Esophagus squamous epithelium (tissue), 5 donors: Measurements from ENCODE around the gene ZSCAN10. TPM values are rescaled to one million over a fixed set of nuclear protein-coding genes. Genes with fewer than 3 reads are reported as not detected.

Source experiments
- DNase-seq: peaks from one replicate; lab custom pipeline; 2025; lab: John Stamatoyannopoulos, UW
- H3K27ac ChIP-seq, 4 donors: fragments of 200-600 bp; sonication (generic); one replicate each; pipeline ENCODE4 v1.5.1; 2016 to 2019; ENCODE audit warnings: mild to moderate bottlenecking in 1 of 4
- H3K27me3 ChIP-seq, 4 donors: fragments of 200-600 bp; sonication (generic); 1 replicate in 3 of 4; 2 replicates in 1 of 4; pipeline versions ENCODE4 v1.5.1 to v1.6.0; 2017 to 2021; ENCODE audit warnings: antibody characterized with exemption in 1 of 4
- H3K36me3 ChIP-seq, 3 donors: fragments of 200-600 bp; sonication (generic); one replicate each; pipeline ENCODE4 v1.5.1; 2016 to 2019
- H3K4me1 ChIP-seq, 3 donors: fragments of 200-600 bp; sonication (generic); one replicate each; pipeline ENCODE4 v1.5.1; 2017 to 2019
- H3K4me3 ChIP-seq, 4 donors: fragments of 200-600 bp; sonication (generic); 1 replicate in 3 of 4; 2 replicates in 1 of 4; pipeline ENCODE4 v1.5.1; 2016 to 2019; ENCODE audit warnings: mild to moderate bottlenecking in 2 of 4, moderate library complexity in 1 of 4
- H3K9me3 ChIP-seq, 3 donors: fragments of 200-600 bp; sonication (generic); one replicate each; pipeline ENCODE4 v1.5.1; 2016 to 2019
- POLR2A ChIP-seq, 4 donors: fragments of 450-650 bp; IDR thresholded peaks; one replicate each; pipeline ENCODE4 v1.6.1; 2017; ENCODE audit warnings: antibody characterized with exemption in 4 of 4, mild to moderate bottlenecking in 4 of 4, moderate library complexity in 3 of 4
- whole genome bisulfite sequencing, 2 donors: methylation state at CpG; one replicate each; pipeline ENCODE4 v1.1.5; 2018; 5-methylcytosine and 5-hydroxymethylcytosine counted together
- intact Hi-C: fragments of 100-400 bp; cut with DNase I; formaldehyde crosslinking; loops from one replicate; pipeline ENCODE4 v1.15.0; 2022
- total RNA-seq, 4 donors: library from RNA; depleted of rRNA; stranded (reverse); fragments of >200 nt; gene quantifications; one replicate each; pipeline ENCODE4 v1.1.0, GENCODE V29; 2016
- TF ChIP-seq, protein P1 (sequence below), 6 experiments: fragments of 450-650 bp in 4 of 6; fragments of 200-600 bp in 2 of 6; sonication (generic) in 2 of 6; IDR thresholded peaks; one replicate each; pipeline ENCODE4 v1.5.1; 2016 to 2019; ENCODE audit warnings: antibody characterized with exemption in 6 of 6, mild to moderate bottlenecking in 4 of 6, moderate library complexity in 4 of 6
- donor health status: DM: yes; HTN: yes; CAD: no.

The ZSCAN10 gene
- total RNA-seq, 4 donors from 2014 or later: not detected

DNA sequence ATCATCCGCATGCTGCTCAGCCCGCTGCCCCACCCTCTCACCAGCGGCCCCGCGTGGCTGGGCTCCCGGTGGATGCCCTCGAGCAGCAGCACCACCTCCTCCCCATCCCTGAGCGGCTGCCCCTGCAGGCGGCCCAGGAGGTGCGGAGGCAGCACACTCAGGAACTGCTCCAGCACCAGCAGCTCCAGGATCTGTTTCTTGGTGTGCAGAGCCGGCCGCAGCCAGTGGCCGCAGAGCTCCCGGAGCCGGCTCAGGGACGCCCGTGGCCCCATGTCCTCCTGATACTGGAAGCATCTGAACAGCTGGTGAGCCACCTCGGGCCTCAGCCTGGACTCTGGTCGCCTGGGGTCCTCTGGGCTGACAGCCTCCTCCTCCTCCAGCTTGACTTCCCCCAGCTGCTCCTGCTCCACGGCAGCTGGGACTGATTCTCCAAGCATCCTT, 6.6 kb downstream of the ZSCAN10 start:
- WGBS, 2 donors: 42 to 67% methylated on average over 6 to 15 of the region's 20 CpGs
- intact Hi-C loops: no loop called here
- H3K9me3 ChIP-seq: no peaks in the 10 kb centered on the region

DNA sequence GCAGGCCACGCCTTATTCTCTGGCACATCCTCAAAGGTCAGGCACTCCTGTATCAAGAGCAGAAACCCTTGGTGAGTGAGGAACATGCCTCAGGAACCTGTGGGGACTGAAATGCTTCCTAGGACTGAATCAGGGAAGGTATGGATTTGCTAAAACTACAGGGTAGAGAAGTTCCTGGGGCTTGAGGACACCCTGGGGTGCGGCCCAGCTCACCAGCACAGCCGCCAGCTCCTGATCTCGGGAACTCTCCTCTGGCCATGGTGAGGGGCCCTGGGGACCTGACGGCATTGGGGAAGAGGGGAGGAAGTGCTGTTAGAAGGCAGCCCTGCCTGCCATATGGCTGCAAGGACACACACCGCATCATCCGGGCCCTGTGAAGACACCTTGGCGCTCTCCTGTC, 7.5 kb downstream of the ZSCAN10 start:
- Histone ChIP-seq H3K4me1 (peaks cover 0 to 31% (median 0%) of the 10 kb centered on the region in 3 donors), H3K36me3 (no peaks in the 10 kb centered on the region), H3K9me3 (no peaks in the 10 kb centered on the region), H3K27ac (no peak overlapping the region), H3K27me3 (peaks cover 0 to 39% (median 0%) of the 10 kb centered on the region in 4 donors), H3K4me3 (no peak overlapping the region)
- 62 to 89% methylated on average over 4 to 7 of the region's 8 CpGs for WGBS, 2 donors
- TF ChIP-seq POLR2A (IDR thresholded peaks at IDR 0.05): no peak
- TF ChIP-seq, protein P1, sequence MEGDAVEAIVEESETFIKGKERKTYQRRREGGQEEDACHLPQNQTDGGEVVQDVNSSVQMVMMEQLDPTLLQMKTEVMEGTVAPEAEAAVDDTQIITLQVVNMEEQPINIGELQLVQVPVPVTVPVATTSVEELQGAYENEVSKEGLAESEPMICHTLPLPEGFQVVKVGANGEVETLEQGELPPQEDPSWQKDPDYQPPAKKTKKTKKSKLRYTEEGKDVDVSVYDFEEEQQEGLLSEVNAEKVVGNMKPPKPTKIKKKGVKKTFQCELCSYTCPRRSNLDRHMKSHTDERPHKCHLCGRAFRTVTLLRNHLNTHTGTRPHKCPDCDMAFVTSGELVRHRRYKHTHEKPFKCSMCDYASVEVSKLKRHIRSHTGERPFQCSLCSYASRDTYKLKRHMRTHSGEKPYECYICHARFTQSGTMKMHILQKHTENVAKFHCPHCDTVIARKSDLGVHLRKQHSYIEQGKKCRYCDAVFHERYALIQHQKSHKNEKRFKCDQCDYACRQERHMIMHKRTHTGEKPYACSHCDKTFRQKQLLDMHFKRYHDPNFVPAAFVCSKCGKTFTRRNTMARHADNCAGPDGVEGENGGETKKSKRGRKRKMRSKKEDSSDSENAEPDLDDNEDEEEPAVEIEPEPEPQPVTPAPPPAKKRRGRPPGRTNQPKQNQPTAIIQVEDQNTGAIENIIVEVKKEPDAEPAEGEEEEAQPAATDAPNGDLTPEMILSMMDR (IDR thresholded peaks at IDR 0.05): no peak
- no peak for DNase-seq
- intact Hi-C loops: no loop called here

More for the DNA sequence above, 6.6 kb downstream of the ZSCAN10 start:
- no peak overlapping the region for H3K27ac ChIP-seq
- H3K27me3 ChIP-seq: peaks cover 0 to 39% (median 0%) of the 10 kb centered on the region in 4 donors
- H3K4me1 ChIP-seq: peaks cover 0 to 21% (median 0%) of the 10 kb centered on the region in 3 donors
- no peak for DNase-seq
- H3K36me3 ChIP-seq: no peaks in the 10 kb centered on the region
- no peak overlapping the region for H3K4me3 ChIP-seq
- no peak for TF ChIP-seq POLR2A (IDR thresholded peaks at IDR 0.05)
- TF ChIP-seq, protein P1 (IDR thresholded peaks at IDR 0.05): no peak

DNA sequence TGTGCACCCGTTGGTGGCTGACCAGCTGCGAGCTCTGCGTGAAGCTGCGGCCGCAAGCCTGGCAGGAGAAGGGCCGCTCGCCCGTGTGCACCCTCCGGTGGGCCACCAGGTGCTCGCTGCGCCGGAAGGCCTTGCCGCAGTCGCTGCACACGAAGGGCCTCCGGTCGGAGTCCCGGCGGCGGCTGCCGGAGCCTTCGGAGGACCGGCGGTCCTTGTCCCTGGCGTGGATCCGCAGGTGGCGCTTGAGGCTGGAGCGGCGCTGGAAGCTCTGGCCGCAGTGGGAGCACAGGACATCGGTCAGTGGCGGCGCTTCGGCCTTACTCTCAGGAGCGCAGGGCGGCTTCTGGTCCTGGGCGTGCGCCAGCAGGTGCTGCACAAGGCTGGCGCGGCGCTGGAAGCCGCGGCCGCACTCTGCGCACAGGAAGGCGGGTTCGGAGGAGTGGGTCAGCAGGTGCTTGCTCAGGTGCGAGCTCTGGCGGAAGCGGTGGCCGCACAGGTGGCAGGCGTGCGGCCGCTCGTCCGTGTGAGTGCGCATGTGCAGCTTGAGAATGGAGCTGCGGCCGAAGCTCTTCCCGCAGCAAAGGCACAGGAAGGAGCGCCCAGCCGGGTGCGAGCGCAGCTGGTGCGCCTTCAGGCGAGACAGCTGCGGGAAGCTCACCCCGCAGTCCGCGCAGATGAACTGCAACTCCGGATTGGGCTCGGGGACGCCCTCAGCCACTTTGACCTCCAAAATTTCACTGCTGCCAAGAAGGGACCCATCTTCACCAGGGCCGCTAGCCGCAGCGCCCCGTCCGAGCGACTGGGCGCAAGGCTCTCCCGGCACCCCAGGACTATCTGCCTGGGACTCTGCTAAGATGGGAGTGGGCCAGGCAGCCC, 9.1 kb downstream of the ZSCAN10 start:
- no peak overlapping the region for H3K4me3 ChIP-seq
- no peak for DNase-seq
- TF ChIP-seq, protein P1 (IDR thresholded peaks at IDR 0.05): no peak
- no peak for TF ChIP-seq POLR2A (IDR thresholded peaks at IDR 0.05)
- H3K9me3 ChIP-seq: no peaks in the 10 kb centered on the region
- intact Hi-C loops: no loop called here
- no peaks in the 10 kb centered on the region for H3K36me3 ChIP-seq
- H3K27ac ChIP-seq: no peak overlapping the region
- peaks cover 0 to 39% (median 0%) of the 10 kb centered on the region in 4 donors for H3K27me3 ChIP-seq
- 93 to 94% methylated on average over 11 to 13 of the region's 81 CpGs for WGBS, 2 donors
- H3K4me1 ChIP-seq: peaks cover 0 to 24% (median 0%) of the 10 kb centered on the region in 3 donors

DNA sequence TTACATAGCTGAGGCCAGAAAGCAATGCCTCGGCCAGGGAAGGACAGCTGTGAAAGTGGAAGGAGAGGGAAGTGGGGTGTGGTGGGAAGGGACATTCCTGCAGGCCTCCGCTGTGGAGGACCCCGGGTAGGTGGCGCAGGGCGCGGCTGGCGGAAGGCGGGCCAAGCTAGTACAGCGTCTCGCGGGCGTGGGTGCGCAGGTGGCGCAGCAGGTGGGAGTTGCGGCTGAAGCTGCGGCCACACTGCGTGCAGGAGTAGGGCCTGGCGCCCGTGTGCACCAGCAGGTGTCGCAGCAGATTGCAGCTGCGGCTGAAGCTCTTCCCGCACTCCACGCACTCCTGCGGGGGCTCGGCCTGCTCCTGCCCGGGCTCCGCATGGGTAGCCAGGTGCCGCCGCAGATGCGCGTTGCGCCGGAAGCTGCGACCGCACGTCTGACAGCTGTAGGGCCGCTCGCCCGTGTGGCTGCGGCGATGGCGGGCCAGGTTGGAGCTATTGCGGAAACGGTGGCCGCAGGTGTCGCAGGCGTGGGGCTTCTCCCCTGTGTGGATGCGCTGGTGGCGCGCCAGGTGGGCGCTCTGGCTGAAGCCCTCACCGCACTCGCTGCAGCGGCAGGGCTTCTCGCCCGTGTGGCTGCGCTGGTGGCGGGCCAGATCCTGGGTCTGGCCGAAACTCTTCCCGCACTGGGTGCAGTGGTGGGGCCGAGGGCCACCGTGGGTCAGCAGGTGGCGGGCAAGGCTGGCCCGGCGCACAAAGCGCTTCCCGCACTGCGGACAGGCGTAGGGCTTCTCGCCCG, 10.0 kb downstream of the ZSCAN10 start:
- intact Hi-C loops: no loop called here
- H3K9me3 ChIP-seq: no peaks in the 10 kb centered on the region
- no peaks in the 10 kb centered on the region for H3K36me3 ChIP-seq
- no peak for TF ChIP-seq POLR2A (IDR thresholded peaks at IDR 0.05)
- TF ChIP-seq, protein P1 (IDR thresholded peaks at IDR 0.05): no peak
- H3K27ac ChIP-seq: no peak overlapping the region
- peaks cover 0 to 39% (median 0%) of the 10 kb centered on the region in 4 donors for H3K27me3 ChIP-seq
- DNase-seq: no peak
- no peak overlapping the region for H3K4me3 ChIP-seq
- WGBS, 2 donors: 91 to 92% methylated on average over 28 to 33 of the region's 71 CpGs
- peaks cover 0 to 23% (median 0%) of the 10 kb centered on the region in 3 donors for H3K4me1 ChIP-seq
